Forelimb muscle (tissue), 1 donor: ENCODE results near the gene HSD11B1L. TPM values are rescaled to one million over a fixed set of nuclear protein-coding genes. Genes with fewer than 3 reads are reported as not detected.
"Not testable (repeated sequence)": the region's sequence is repeated elsewhere in the genome, so short reads cannot be mapped to it uniquely, and the experiment has no call there.

Source experiments
- DNase-seq: peaks from one replicate; pipeline ENCODE4 v3.0.0-alpha.2; 2013; ENCODE audit warnings: low read depth
- polyA plus RNA-seq: library from polyadenylated mRNA; unstranded; fragments of 120-200 nt; gene quantifications from one replicate; pipeline ENCODE4 v1.2.1, GENCODE V29; 2013; ENCODE audit not compliant: insufficient read length

HSD11B1L gene
- polyA plus RNA-seq, 1 donor, result 4.9 TPM

- no peak for DNase-seq
Observed at GRCh38 chr19:5727453-5728050, 46.7 kb downstream of the HSD11B1L start.

GRCh38 chr19:5733172-5733571 is 52.3 kb downstream of the HSD11B1L start:
- DNase-seq, result not testable (repeated sequence)

Other genes starting within 250 kb of the HSD11B1L start
- not detected for gene ZNRF4, start 225.6 kb upstream of the HSD11B1L start, polyA plus RNA-seq
- gene TINCR, start 113.1 kb upstream of the HSD11B1L start, polyA plus RNA-seq, result 1.0 TPM
- gene SAFB2, start 58.3 kb upstream of the HSD11B1L start, polyA plus RNA-seq, result 46.4 TPM
- gene SAFB, start 57.9 kb upstream of the HSD11B1L start, polyA plus RNA-seq, result 92.1 TPM
- gene MICOS13, start 511 bp upstream of the HSD11B1L start, polyA plus RNA-seq, result 93.6 TPM
- gene RPL36, start 9.3 kb downstream of the HSD11B1L start, polyA plus RNA-seq, result 1,428 TPM
- 44.6 TPM for gene LONP1, start 39.1 kb downstream of the HSD11B1L start, polyA plus RNA-seq
- not detected for gene CATSPERD, start 39.6 kb downstream of the HSD11B1L start, polyA plus RNA-seq
- 2.2 TPM for gene PRR22, start 103.7 kb downstream of the HSD11B1L start, polyA plus RNA-seq
- gene DUS3L, start 110.1 kb downstream of the HSD11B1L start, polyA plus RNA-seq, result 24.5 TPM
- 0.37 TPM for gene NRTN, start 124.0 kb downstream of the HSD11B1L start, polyA plus RNA-seq
- gene FUT6, start 158.7 kb downstream of the HSD11B1L start, polyA plus RNA-seq, result not detected
- 0.25 TPM for gene FUT3, start 170.4 kb downstream of the HSD11B1L start, polyA plus RNA-seq
- gene FUT5, start 189.5 kb downstream of the HSD11B1L start, polyA plus RNA-seq, result not detected
- gene NDUFA11, start 222.8 kb downstream of the HSD11B1L start, polyA plus RNA-seq, result 191 TPM
- 4.3 TPM for gene VMAC, start 223.8 kb downstream of the HSD11B1L start, polyA plus RNA-seq
- 6.3 TPM for gene CAPS, start 233.2 kb downstream of the HSD11B1L start, polyA plus RNA-seq